ENCODE measurements around the gene H2BW2.
"Not testable (repeated sequence)": the region's sequence is repeated elsewhere in the genome, so short reads cannot be mapped to it uniquely, and the experiment has no call there.

H2BW2 gene

GRCh38 chrX:104039689-104040505 lies at the start of gene H2BW2:
H2BW2 (plus strand) TSS chrX:104039956; CDS start chrX:104039995, 39 bp downstream.
- no peak for DNase-seq

GRCh38 chrX:103999234-103999633 lies 40.5 kb upstream of the H2BW2 start:
- no peak for DNase-seq

DNA sequence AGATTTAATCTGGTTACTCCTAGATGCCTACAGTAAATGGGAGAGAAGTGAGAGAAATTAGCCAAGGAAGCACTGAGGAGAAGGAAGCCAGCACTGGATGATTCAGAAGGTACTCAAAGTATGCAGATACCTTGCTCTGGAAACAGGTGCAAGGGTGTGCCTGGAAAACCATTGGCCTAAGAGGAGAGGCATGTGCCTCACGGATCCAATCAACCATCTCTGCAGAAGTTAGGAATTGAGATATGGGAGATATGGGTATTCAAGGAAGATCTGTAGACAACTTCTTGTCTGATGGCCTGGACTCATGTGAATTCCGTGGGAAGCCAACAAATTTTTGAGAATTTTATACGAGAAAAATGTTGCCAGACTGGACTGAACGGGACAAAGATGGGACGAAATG lies 30.9 kb upstream of the H2BW2 start:
- DNase-seq, result no peak

- no peak for DNase-seq
These were observed 26.6 kb upstream of the H2BW2 start for GRCh38 chrX:104013158-104013557.

- no peak for DNase-seq
These were observed 26.1 kb upstream of the H2BW2 start, which contains the start of gene H2BW1 for GRCh38 chrX:104013606-104014005. H2BW1 (minus strand) TSS chrX:104013708; CDS start chrX:104013576, 132 bp downstream.

DNA sequence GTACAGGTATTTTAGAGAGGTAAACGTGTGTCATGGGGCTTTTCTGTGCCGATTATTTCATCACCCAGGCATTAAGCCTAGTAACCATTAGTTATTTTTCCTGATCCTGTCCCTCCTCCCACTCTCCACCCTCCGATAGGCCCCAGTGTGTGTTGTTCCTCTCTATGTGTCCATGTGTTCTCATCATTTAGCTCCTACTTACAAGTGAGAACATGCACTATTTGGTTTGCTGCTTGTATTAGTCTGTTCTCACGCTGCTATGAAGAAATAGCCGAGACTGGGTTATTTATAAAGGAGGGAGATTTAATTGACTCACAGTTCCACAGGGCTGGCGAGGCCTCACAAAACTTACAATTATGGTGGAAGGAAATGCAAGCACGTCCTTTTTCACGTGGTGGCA lies 24.2 kb upstream of the H2BW2 start:
- not testable (repeated sequence) for DNase-seq

DNA sequence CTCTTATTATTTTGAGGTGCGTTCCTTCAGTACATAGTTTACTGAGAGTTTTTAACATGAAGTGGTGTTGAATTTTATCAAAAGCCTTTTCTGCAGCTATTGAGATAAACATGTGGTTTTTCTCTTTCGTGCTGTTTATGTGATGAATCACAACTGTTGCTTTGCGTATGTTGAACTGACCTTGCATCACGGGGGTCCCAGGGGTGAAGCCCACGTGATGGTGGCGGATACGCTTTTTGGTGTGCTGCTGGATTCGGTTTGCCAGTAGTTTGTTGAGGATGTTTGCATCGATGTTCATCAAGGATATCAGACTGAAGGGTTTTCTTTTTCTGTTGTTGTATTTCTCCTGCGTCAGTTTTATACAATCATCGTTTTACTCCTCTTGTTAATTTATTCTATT lies 21.6 kb upstream of the H2BW2 start:
- no peak for DNase-seq

- DNase-seq, result no peak
These were observed 1.2 kb downstream of the H2BW2 start for GRCh38 chrX:104041003-104041402.

- DNase-seq, result no peak
These were observed 5.9 kb downstream of the H2BW2 start for GRCh38 chrX:104045642-104046041.

DNA sequence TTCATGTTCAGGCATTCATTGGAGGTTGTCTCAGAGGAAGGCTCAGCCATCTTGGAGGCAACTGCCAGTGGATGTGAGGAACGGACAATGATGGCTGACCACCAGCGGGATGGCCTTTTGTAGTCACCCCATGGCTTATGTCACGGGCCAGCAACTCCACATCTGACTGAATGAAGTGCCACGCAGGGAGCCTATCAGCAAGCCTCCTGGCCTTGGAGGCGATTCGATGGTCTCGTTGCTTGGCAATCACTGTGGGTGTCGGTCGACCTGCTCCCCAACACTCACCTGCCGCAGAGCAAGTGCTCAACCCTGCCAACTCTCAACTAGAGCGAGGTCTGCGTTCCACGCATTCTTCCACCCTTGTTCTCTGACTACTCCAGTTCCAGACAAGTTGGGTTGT lies 7.4 kb downstream of the H2BW2 start:
- no peak for DNase-seq

GRCh38 chrX:104054956-104055355 lies 15.2 kb downstream of the H2BW2 start:
- DNase-seq, result not testable (repeated sequence)

DNA sequence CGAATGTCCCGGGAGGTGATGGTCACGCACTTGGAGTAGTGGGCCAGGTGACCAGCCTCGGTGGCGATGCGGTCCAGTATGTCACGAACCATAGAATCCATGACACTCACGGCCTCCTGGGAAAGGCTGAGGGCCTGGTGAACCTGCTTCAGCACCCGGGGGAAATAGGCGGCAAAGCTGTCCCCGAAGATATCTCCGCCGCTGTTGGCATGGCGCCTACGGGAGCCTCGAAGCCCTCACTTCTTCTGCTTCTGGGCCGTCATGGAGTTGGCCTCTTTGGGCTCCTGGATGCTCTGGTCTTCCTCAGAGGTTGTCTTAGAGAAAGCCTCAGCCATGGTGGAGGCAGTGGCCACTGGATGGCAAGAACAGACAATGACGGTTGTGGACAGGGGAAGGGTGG lies 22.9 kb downstream of the H2BW2 start:
- DNase-seq, result not testable (repeated sequence)

- not testable (repeated sequence) for DNase-seq
These were observed 36.2 kb downstream of the H2BW2 start, which contains the start of gene TMSB15C for GRCh38 chrX:104075778-104076445. TMSB15C (minus strand) TSS chrX:104076236.

DNA sequence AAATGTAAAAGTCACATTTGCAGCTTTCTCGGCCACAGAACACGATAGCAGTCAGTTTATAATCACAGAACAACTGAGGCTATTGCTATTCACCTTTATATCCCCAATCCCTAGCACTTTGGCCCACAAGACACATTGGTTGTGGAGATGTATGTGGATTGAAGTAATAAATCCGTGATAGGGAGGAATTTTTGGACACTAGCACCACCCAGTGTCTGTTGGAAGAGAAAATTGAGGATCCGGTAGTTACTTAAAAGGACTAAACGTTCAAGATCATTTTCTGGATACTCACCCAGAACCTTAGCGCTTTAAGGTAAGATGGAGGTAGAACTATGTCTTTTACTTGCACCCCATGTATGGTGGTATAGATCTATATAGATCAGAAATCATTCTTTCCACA lies 38.1 kb downstream of the H2BW2 start:
- not testable (repeated sequence) for DNase-seq

DNA sequence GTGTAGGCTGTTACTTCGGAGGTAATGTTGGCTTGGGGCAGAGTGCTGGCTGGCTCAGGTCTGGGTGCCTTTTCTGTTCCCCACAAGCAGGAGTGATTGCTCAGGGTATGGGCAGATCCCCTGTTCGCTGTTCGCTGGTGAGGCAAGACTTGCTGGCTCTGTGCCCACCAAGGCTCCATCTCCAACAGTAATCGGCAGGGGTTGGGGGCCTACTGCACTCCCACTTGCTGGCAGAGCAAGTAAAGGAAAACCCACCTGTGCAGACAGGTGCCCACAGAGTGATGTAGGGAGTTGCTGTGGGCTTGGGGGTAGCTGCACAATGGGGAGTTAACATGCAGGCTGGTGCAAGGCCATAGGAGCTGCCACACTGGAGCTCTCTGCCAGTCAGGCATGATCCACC lies 44.3 kb downstream of the H2BW2 start:
- no peak for DNase-seq

DNA sequence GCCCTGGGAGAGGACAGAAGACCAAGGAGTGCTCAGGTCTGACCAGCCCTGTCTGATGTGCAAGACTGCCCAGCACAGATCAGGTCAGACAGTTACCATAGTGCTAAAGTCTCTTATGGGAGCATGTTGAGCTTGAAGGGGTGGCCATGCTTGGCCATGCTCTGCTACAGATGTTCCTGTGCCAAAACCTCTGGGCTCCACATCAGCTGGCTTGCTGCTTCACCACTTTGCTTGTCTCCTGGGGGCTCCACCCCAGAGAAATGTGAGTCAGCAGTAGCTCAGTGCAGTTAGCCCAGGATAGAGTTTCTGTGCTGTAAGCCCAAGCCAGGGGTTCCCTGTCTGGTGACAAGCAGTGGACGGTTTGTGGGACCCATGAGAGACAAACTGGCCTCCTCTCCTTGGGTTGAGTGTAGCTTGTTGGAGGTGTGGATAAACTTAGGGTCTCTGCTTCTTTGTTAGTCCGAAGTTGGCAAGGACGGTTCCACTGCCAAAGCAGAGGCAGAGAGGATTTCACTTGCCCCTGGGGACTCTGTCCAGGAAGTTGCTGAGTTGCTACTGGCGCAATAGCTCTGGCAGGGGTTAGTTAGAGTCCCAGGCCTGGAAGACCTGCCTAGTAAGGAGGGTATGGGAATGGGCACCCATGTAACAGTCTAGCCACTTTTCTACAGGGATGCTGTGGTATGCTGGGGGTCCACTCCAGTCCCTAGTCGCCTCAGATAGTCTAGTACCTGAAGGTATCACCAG lies 45.0 kb downstream of the H2BW2 start:
- no peak for DNase-seq

DNA sequence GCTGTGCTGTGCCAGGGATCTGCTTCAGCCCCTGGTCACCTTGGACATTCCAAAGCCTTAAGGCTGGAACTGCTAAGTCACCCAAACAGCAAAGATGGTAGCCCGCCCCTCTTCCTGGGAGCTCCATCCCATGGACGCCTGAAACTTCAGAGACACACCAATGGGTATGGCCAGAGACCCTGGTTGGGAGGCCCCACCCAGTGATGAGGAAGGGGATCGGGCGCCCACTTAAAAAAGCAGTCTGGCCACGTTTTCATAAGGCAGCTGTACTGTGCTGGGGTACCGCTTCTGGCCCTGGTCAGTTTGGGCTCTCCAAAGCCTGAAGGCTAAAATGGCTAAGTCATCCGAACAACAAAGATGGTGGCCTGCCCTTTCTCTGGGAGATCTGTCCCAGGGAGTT lies 45.7 kb downstream of the H2BW2 start:
- no peak for DNase-seq

GRCh38 chrX:104085919-104086318 lies 46.2 kb downstream of the H2BW2 start:
- no peak for DNase-seq

Measured in activated CD4-positive, alpha-beta T cell treated with anti-CD3 and anti-CD28 coated beads, Interleukin-2, Interleukin-6, amounts not matched to agents 100 ng/mL and 50 ng/mL, durations not matched to agents 16 hours and 8 hours (primary cell).